ENCODE results near the gene COPB1.
A peak's percentile ranks its signal among the peaks of the same experiment; 100 is the strongest.

The COPB1 gene

GRCh38 chr11:14522801-14523200, 23.2 kb upstream of the COPB1 start:
- H3K9me3 Mint-ChIP-seq = no peaks in the 10 kb centered on the region
- no peak for DNase-seq (ENCODE audit: low spot score in 2 of 2)
- no peak overlapping the region for H3K27ac Mint-ChIP-seq
- peaks cover under 1% of the 10 kb centered on the region for H3K36me3 Mint-ChIP-seq
- no peak for ATAC-seq (ENCODE audit: low read depth)
- H3K4me1 Mint-ChIP-seq = peaks cover 11% of the 10 kb centered on the region
- H3K27me3 Mint-ChIP-seq = no peaks in the 10 kb centered on the region
- H3K4me3 Mint-ChIP-seq = no peak overlapping the region

GRCh38 chr11:14522245-14522644, 22.6 kb upstream of the COPB1 start:
- Mint-ChIP-seq H3K27ac (no peak overlapping the region), H3K36me3 (peaks cover 1% of the 10 kb centered on the region), H3K4me3 (no peak overlapping the region), H3K9me3 (no peaks in the 10 kb centered on the region), H3K4me1 (peaks cover 11% of the 10 kb centered on the region), H3K27me3 (no peaks in the 10 kb centered on the region)
- DNase-seq (ENCODE audit: low spot score in 2 of 2) = no peak
- ATAC-seq (ENCODE audit: low read depth) = no peak

- Mint-ChIP-seq H3K4me3 (peak overlapping the region; percentile 95), H3K27ac (peak overlapping the region; percentile 93), H3K36me3 (peaks cover 1% of the 10 kb centered on the region), H3K27me3 (no peaks in the 10 kb centered on the region), H3K9me3 (no peaks in the 10 kb centered on the region), H3K4me1 (peaks cover 11% of the 10 kb centered on the region)
- no peak for ATAC-seq (ENCODE audit: low read depth)
- DNase-seq (ENCODE audit: low spot score in 2 of 2) = no peak
Measured at GRCh38 chr11:14520747-14521151, 21.1 kb upstream of the COPB1 start.

DNA sequence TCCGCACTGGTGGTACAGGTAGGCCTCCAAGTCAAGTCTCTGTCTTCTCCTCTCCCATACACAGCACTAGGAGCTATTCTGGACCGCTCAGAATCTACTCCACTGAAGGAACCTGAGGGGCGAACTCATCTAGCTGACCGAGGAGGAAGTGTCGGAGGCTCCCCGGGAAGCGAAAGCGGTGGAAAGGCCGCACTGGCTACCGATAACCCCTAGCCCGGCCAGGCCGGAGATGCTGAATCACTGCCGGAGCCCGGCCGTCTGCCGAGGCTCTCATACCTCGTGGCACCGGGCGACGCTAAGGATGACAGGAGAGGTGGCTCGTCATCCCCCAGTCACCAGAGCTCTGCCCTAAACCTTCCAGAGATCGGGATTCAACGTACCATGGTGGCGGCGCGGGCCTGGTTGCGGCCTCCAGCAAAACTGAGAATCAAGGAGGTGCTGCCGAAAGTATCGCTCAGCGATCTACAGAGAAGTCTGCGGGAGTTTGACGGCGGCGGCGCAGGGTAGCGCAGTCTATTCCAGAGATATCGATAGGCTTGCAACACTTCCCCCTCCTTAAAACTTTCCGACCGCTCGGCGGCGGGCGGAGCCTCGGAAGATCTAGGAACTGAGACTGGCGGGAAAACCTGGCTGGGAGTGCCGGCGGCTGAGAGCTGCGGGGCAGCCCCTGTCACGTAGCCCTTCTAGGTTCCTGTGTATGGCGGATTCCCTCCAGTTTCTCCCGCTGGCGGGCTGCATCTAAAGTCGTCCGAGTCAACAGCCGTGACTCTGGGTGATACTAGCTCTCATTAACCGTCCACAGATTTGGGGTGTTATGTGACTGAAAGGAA, 20.5 kb upstream of the COPB1 start, which contains the start of gene PSMA1:
PSMA1 (minus strand) TSS at position 470 of the 830 bp plus-strand sequence; CDS start at position 383, 87 bp downstream.
- H3K4me3 Mint-ChIP-seq = peak within 1 kb of the TSS; percentile 95
- peak within 1 kb of the TSS; percentile 93 for H3K27ac Mint-ChIP-seq
- ATAC-seq (ENCODE audit: low read depth) (peak; percentile 91), DNase-seq (ENCODE audit: low spot score in 2 of 2) (peak; percentile 74 to 79)
- no peaks in the 10 kb centered on the region for H3K9me3 Mint-ChIP-seq
- no peaks in the 10 kb centered on the region for H3K27me3 Mint-ChIP-seq
- peaks cover 1% of the 10 kb centered on the region for H3K36me3 Mint-ChIP-seq
- peaks cover 11% of the 10 kb centered on the region for H3K4me1 Mint-ChIP-seq

DNA sequence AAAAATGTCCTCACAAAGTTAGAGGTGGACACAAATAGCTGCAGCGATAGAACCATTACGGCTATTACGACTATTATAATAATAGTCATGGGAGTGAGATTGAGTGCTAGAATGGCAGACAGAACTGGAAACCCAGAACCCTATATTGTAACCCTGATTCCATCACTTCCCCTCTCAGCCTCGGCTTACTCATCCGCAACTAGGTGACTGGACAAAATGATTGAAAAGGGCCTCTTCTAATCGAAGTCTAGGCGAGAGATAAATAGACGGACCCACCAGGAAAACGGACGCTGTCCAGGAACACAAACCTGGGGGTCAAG, 19.9 kb upstream of the COPB1 start:
- H3K27ac Mint-ChIP-seq = peak overlapping the region; percentile 93
- no peaks in the 10 kb centered on the region for H3K27me3 Mint-ChIP-seq
- DNase-seq (ENCODE audit: low spot score in 2 of 2) (no peak), ATAC-seq (ENCODE audit: low read depth) (peak; percentile 4)
- H3K36me3 Mint-ChIP-seq = peaks cover 1% of the 10 kb centered on the region
- H3K4me3 Mint-ChIP-seq = peak overlapping the region; percentile 95
- peaks cover 11% of the 10 kb centered on the region for H3K4me1 Mint-ChIP-seq
- no peaks in the 10 kb centered on the region for H3K9me3 Mint-ChIP-seq

GRCh38 chr11:14518820-14519219, 19.2 kb upstream of the COPB1 start:
- no peaks in the 10 kb centered on the region for H3K27me3 Mint-ChIP-seq
- H3K27ac Mint-ChIP-seq = peak overlapping the region; percentile 93
- H3K36me3 Mint-ChIP-seq = peaks cover 1% of the 10 kb centered on the region

GRCh38 chr11:14513800-14514199, 14.2 kb upstream of the COPB1 start:
- Mint-ChIP-seq H3K27ac (no peak overlapping the region), H3K4me3 (no peak overlapping the region), H3K4me1 (peaks cover 8% of the 10 kb centered on the region), H3K9me3 (no peaks in the 10 kb centered on the region), H3K36me3 (peaks cover 22% of the 10 kb centered on the region), H3K27me3 (no peaks in the 10 kb centered on the region)
- ATAC-seq (ENCODE audit: low read depth) (no peak), DNase-seq (ENCODE audit: low spot score in 2 of 2) (no peak)

More at GRCh38 chr11:14518820-14519219, 19.2 kb upstream of the COPB1 start:
- Mint-ChIP-seq H3K4me1 (peaks cover 11% of the 10 kb centered on the region), H3K9me3 (no peaks in the 10 kb centered on the region), H3K4me3 (peak overlapping the region; percentile 95)
- no peak for ATAC-seq (ENCODE audit: low read depth)
- no peak for DNase-seq (ENCODE audit: low spot score in 2 of 2)

- peaks cover 25% of the 10 kb centered on the region for H3K36me3 Mint-ChIP-seq
- no peaks in the 10 kb centered on the region for H3K27me3 Mint-ChIP-seq
- no peak overlapping the region for H3K4me3 Mint-ChIP-seq
- H3K9me3 Mint-ChIP-seq = no peaks in the 10 kb centered on the region
- no peak for DNase-seq (ENCODE audit: low spot score in 2 of 2)
- H3K4me1 Mint-ChIP-seq = peaks cover 2% of the 10 kb centered on the region
- no peak for ATAC-seq (ENCODE audit: low read depth)
- no peak overlapping the region for H3K27ac Mint-ChIP-seq
Measured at GRCh38 chr11:14506532-14506931, 6.9 kb upstream of the COPB1 start.

- no peak for ATAC-seq (ENCODE audit: low read depth)
- H3K36me3 Mint-ChIP-seq = peaks cover 8% of the 10 kb centered on the region
- H3K9me3 Mint-ChIP-seq = no peaks in the 10 kb centered on the region
- H3K27ac Mint-ChIP-seq = no peak overlapping the region
- H3K27me3 Mint-ChIP-seq = no peaks in the 10 kb centered on the region
- no peak for DNase-seq (ENCODE audit: low spot score in 2 of 2)
- peaks cover 3% of the 10 kb centered on the region for H3K4me1 Mint-ChIP-seq
- no peak overlapping the region for H3K4me3 Mint-ChIP-seq
Measured at GRCh38 chr11:14503023-14503422, 3.4 kb upstream of the COPB1 start.

GRCh38 chr11:14502039-14502438, 2.4 kb upstream of the COPB1 start:
- Mint-ChIP-seq H3K27me3 (no peaks in the 10 kb centered on the region), H3K36me3 (peaks cover 14% of the 10 kb centered on the region), H3K9me3 (no peaks in the 10 kb centered on the region), H3K4me1 (peaks cover 11% of the 10 kb centered on the region), H3K27ac (no peak overlapping the region), H3K4me3 (no peak overlapping the region)
- DNase-seq (ENCODE audit: low spot score in 2 of 2) (no peak), ATAC-seq (ENCODE audit: low read depth) (no peak)

DNA sequence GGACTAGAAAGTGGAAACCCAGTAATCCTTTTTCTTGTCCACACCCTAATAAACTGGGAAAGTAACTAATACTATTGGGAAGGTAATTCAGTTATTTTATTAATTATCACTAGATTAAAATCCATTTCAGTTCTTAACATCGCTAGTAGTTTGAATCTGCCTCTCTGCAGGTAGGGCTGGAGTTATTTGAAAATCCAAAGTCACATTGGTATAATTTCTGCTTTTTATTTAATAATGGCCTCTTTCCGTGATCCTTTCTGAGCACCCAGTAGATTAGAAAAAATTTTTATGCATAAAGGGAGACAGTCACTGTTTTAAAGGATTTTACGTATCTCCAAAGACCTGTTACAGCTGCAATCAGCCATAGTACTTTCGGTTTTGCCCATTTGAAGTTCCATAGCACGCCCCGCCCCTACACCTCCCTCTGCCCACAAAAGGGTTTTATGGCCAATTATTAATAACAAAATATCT, 605 bp upstream of the COPB1 start:
- H3K36me3 Mint-ChIP-seq = peaks cover 15% of the 10 kb centered on the region
- ATAC-seq (ENCODE audit: low read depth) = peak; percentile 57
- no peaks in the 10 kb centered on the region for H3K27me3 Mint-ChIP-seq
- H3K4me1 Mint-ChIP-seq = peaks cover 16% of the 10 kb centered on the region
- H3K4me3 Mint-ChIP-seq = peak overlapping the region; percentile 97
- peak in 1 of 2 donors; percentile 30 for DNase-seq (ENCODE audit: low spot score in 2 of 2)
- no peaks in the 10 kb centered on the region for H3K9me3 Mint-ChIP-seq
- H3K27ac Mint-ChIP-seq = peak overlapping the region; percentile 95

- ATAC-seq (ENCODE audit: low read depth) = peak; percentile 26
- DNase-seq (ENCODE audit: low spot score in 2 of 2) = no peak
- Mint-ChIP-seq H3K9me3 (no peaks in the 10 kb centered on the region), H3K4me1 (peaks cover 16% of the 10 kb centered on the region), H3K27ac (peak overlapping the region; percentile 95), H3K36me3 (peaks cover 15% of the 10 kb centered on the region), H3K4me3 (peak overlapping the region; percentile 97), H3K27me3 (no peaks in the 10 kb centered on the region)
Measured at GRCh38 chr11:14499178-14499559, 442 bp downstream of the COPB1 start.

DNA sequence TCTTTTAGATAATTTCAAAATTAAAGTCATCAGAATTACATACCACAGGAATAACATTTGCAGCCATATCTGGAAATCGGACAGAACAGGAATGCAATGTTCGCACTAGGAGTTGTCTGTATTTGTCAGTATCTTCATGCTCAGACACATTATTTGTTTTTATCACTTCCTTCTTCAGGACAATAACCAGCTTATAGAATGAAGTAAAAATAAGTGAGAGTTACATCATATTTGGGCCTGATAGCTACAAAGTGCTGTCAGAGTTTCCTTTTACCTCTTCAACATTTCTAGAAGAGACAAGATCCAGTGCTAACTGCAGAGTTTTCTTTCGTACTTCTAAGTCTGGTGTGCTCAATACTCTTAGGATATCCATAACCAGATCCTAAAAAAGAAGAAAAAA, 18.9 kb downstream of the COPB1 start:
- Mint-ChIP-seq H3K27ac (no peak overlapping the region), H3K27me3 (no peaks in the 10 kb centered on the region), H3K9me3 (no peaks in the 10 kb centered on the region), H3K4me3 (no peak overlapping the region), H3K36me3 (peaks cover 17% of the 10 kb centered on the region), H3K4me1 (peaks cover 4% of the 10 kb centered on the region)
- no peak for DNase-seq (ENCODE audit: low spot score in 2 of 2)
- ATAC-seq (ENCODE audit: low read depth) = no peak

DNA sequence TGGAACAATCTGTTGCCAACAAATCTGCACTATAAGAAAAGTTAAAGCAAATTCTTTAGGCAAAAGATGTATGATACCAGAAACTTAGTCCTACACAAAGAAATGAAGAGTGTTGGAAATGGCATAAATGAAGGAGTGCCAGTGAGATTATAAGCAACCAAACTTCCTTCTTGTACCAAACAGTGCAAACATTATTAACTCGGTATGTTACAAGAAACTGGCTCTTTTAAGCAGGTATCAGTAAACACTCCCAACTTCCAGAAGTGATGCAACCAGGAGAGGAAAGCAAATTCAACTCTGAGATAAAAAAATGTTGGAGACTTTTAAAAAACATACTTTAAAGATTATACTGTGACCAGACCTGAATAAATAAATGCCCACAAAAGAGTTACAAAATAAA, 28.5 kb downstream of the COPB1 start:
- DNase-seq (ENCODE audit: low spot score in 2 of 2) (no peak), ATAC-seq (ENCODE audit: low read depth) (no peak)
- H3K4me1 Mint-ChIP-seq = peaks cover 7% of the 10 kb centered on the region
- H3K27ac Mint-ChIP-seq = peak overlapping the region; percentile 73
- H3K9me3 Mint-ChIP-seq = no peaks in the 10 kb centered on the region
- no peak overlapping the region for H3K4me3 Mint-ChIP-seq
- no peaks in the 10 kb centered on the region for H3K27me3 Mint-ChIP-seq
- peaks cover 46% of the 10 kb centered on the region for H3K36me3 Mint-ChIP-seq

GRCh38 chr11:14463623-14464022, 36.0 kb downstream of the COPB1 start:
- Mint-ChIP-seq H3K27me3 (no peaks in the 10 kb centered on the region), H3K27ac (no peak overlapping the region), H3K4me1 (peaks cover 2% of the 10 kb centered on the region), H3K4me3 (no peak overlapping the region), H3K9me3 (no peaks in the 10 kb centered on the region), H3K36me3 (peaks cover 10% of the 10 kb centered on the region)
- DNase-seq (ENCODE audit: low spot score in 2 of 2) (no peak), ATAC-seq (ENCODE audit: low read depth) (no peak)

Measured in memory B cell (primary cell).